H9 (cell line): ENCODE results near the gene MRPS17. TPM values are rescaled to one million over a fixed set of nuclear protein-coding genes. Genes with fewer than 3 reads are reported as not detected.

ENCODE experiments used
- DNase-seq: peaks from one replicate; pipeline ENCODE4 v3.0.0-alpha.2; 2017
- H2AFZ ChIP-seq: one replicate; pipeline ENCODE4 v1.6.1; 2013; ENCODE audit warnings: mild to moderate bottlenecking, low read length, control low read depth, moderate library complexity
- H2AK5ac ChIP-seq: 2 replicates; pipeline ENCODE4 v1.6.1; 2013; ENCODE audit warnings: low read length, control low read depth, mixed read lengths; ENCODE audit not compliant: insufficient read length
- H2BK120ac ChIP-seq: one replicate; pipeline ENCODE4 v1.6.1; 2013; ENCODE audit warnings: low read depth, mild to moderate bottlenecking, low read length, control low read depth, inconsistent platforms; ENCODE audit not compliant: poor library complexity, severe bottlenecking
- H2BK12ac ChIP-seq: 2 replicates; pipeline ENCODE4 v1.6.1; 2013; ENCODE audit warnings: low read length, control low read depth, mixed read lengths, low read depth; ENCODE audit not compliant: insufficient read length
- H2BK15ac ChIP-seq: 2 replicates; pipeline ENCODE4 v1.6.1; 2013; ENCODE audit warnings: low read depth, low read length, control low read depth
- H2BK20ac ChIP-seq: one replicate; pipeline ENCODE4 v1.6.1; 2013; ENCODE audit warnings: low read depth, mild to moderate bottlenecking, low read length, control low read depth, inconsistent platforms; ENCODE audit not compliant: poor library complexity, severe bottlenecking
- H2BK5ac ChIP-seq: 2 replicates; pipeline ENCODE4 v1.6.1; 2013; ENCODE audit warnings: low read length, control low read depth, mixed read lengths; ENCODE audit not compliant: insufficient read length
- H3K14ac ChIP-seq: 2 replicates; pipeline ENCODE4 v1.6.1; 2013; ENCODE audit warnings: low read length, control low read depth; ENCODE audit not compliant: insufficient read depth
- H3K18ac ChIP-seq: 2 replicates; pipeline ENCODE4 v1.6.1; 2013; ENCODE audit warnings: low read depth, mild to moderate bottlenecking, mixed read lengths, low read length, control low read depth; ENCODE audit not compliant: insufficient read length
- H3K23ac ChIP-seq: 2 replicates; pipeline ENCODE4 v1.6.1; 2013; ENCODE audit warnings: low read length, control low read depth, mixed read lengths, low read depth; ENCODE audit not compliant: insufficient read length
- H3K23me2 ChIP-seq: 2 replicates; pipeline ENCODE4 v1.6.1; 2013; ENCODE audit warnings: low read depth, mild to moderate bottlenecking, mixed read lengths, low read length, control low read depth; ENCODE audit not compliant: insufficient read length, poor library complexity, severe bottlenecking
- H3K27ac ChIP-seq: 2 replicates; pipeline ENCODE4 v1.5.1; 2013; ENCODE audit warnings: low read length, control low read depth, mixed read lengths, low read depth; ENCODE audit not compliant: insufficient read length
- H3K27me3 ChIP-seq: 2 replicates; pipeline ENCODE4 v1.6.1; 2013; ENCODE audit warnings: low read length, control low read depth, inconsistent platforms; ENCODE audit not compliant: insufficient read depth
- H3K4ac ChIP-seq: 2 replicates; pipeline ENCODE4 v1.6.1; 2013; ENCODE audit warnings: low read depth, mild to moderate bottlenecking, control low read depth, inconsistent platforms, low read length, moderate library complexity
- H3K4me1 ChIP-seq: 2 replicates; pipeline ENCODE4 v1.6.1; 2013; ENCODE audit warnings: low read length, control low read depth, inconsistent platforms; ENCODE audit not compliant: insufficient read depth
- H3K4me2 ChIP-seq: 2 replicates; pipeline ENCODE4 v1.6.1; 2013; ENCODE audit warnings: low read length, control low read depth, mixed read lengths; ENCODE audit not compliant: insufficient read length, insufficient read depth
- H3K56ac ChIP-seq: 2 replicates; pipeline ENCODE4 v1.6.1; 2013; ENCODE audit warnings: low read depth, mild to moderate bottlenecking, mixed read lengths, low read length, control low read depth; ENCODE audit not compliant: insufficient read length
- H3K79me1 ChIP-seq: 2 replicates; pipeline ENCODE4 v1.6.1; 2013; ENCODE audit warnings: low read depth, mild to moderate bottlenecking, moderate library complexity, low read length, control low read depth, inconsistent platforms; ENCODE audit not compliant: insufficient read depth, poor library complexity, severe bottlenecking
- H3K79me2 ChIP-seq: 2 replicates; pipeline ENCODE4 v1.6.1; 2013; ENCODE audit warnings: low read length, control low read depth, inconsistent platforms; ENCODE audit not compliant: insufficient read depth
- H3K9ac ChIP-seq: 2 replicates; pipeline ENCODE4 v1.6.1; 2013; ENCODE audit warnings: low read length, control low read depth, mixed read lengths; ENCODE audit not compliant: insufficient read length; ENCODE audit errors: extremely low read depth
- H3K9me3 ChIP-seq: one replicate; pipeline ENCODE4 v1.6.1; 2013; ENCODE audit warnings: low read depth, low read length, inconsistent platforms; ENCODE audit not compliant: control insufficient read depth
- H3T11ph ChIP-seq: one replicate; pipeline ENCODE4 v1.6.1; 2013; ENCODE audit warnings: mild to moderate bottlenecking, low read length, control low read depth, inconsistent platforms
- H4K20me1 ChIP-seq: one replicate; pipeline ENCODE4 v1.6.1; 2013; ENCODE audit not compliant: control insufficient read depth, insufficient read length, insufficient read depth
- H4K5ac ChIP-seq: 2 replicates; pipeline ENCODE4 v1.6.1; 2013; ENCODE audit warnings: low read depth, mild to moderate bottlenecking, mixed read lengths, low read length, control low read depth; ENCODE audit not compliant: insufficient read length
- H4K8ac ChIP-seq: replicated peaks from 2 replicates; pipeline ENCODE4 v1.6.1; 2013; ENCODE audit warnings: low read length, control low read depth, mixed read lengths, low read depth; ENCODE audit not compliant: insufficient read length
- H4K91ac ChIP-seq: 2 replicates; pipeline ENCODE4 v1.6.1; 2013; ENCODE audit warnings: low read depth, mild to moderate bottlenecking, moderate library complexity, mixed read lengths, low read length, control low read depth; ENCODE audit not compliant: insufficient read length
- H3K27ac Mint-ChIP-seq, 3 experiments: 2 replicates in 2 of 3; 3 replicates in 1 of 3; pipeline ENCODE4 v1.8.0; 2020 to 2021; ENCODE audit warnings: mixed read lengths in 3 of 3, mild to moderate bottlenecking in 1 of 3, moderate library complexity in 1 of 3
- H3K27me3 Mint-ChIP-seq: 2 replicates; pipeline ENCODE4 v1.8.0; 2021; ENCODE audit warnings: low read depth, mild to moderate bottlenecking, moderate library complexity, mixed read lengths
- H3K36me3 Mint-ChIP-seq, 3 experiments: 2 replicates in 2 of 3; 3 replicates in 1 of 3; pipeline ENCODE4 v1.8.0; 2020 to 2021; ENCODE audit warnings: low read depth in 3 of 3, mixed read lengths in 3 of 3; ENCODE audit not compliant: insufficient read depth in 1 of 3
- H3K4me1 Mint-ChIP-seq, 2 experiments: 2 replicates each; pipeline ENCODE4 v1.8.0; 2020; ENCODE audit warnings: mixed read lengths in 2 of 2
- H3K4me3 Mint-ChIP-seq, 2 experiments: 2 replicates in 1 of 2; 3 replicates in 1 of 2; pipeline ENCODE4 v1.8.0; 2020 to 2021; ENCODE audit warnings: mild to moderate bottlenecking in 2 of 2, mixed read lengths in 2 of 2, moderate library complexity in 1 of 2
- H3K9me3 Mint-ChIP-seq, 2 experiments: 2 replicates in 1 of 2; 3 replicates in 1 of 2; pipeline ENCODE4 v1.8.0; 2020; ENCODE audit warnings: mild to moderate bottlenecking in 2 of 2, mixed read lengths in 2 of 2, moderate library complexity in 1 of 2
- WGBS: extraction: QIAGEN DNeasy Blood & Tissue Kit; methylation state at CpG from one replicate; pipeline ENCODE4 v1.1.7; 2013; ENCODE audit warnings: missing lambda C conversion rate, low lambda C conversion rate, mixed read lengths; ENCODE audit not compliant: insufficient read length; ENCODE audit errors: extremely low coverage; 5-methylcytosine and 5-hydroxymethylcytosine counted together
- total RNA-seq: library from RNA; stranded (reverse); gene quantifications from 2 replicates; pipeline ENCODE4 v1.2.1, GENCODE V29; 2021
- TF ChIP-seq, protein P1 (sequence below): fragments of 200-600 bp; sonication (generic); conservative IDR thresholded peaks from 3 replicates; pipeline ENCODE4 v1.8.0; 2021; ENCODE audit warnings: antibody characterized with exemption, mild to moderate bottlenecking

MRPS17 gene
- total RNA-seq, 1 experiment from 2014 or later = 28.0 TPM

DNA sequence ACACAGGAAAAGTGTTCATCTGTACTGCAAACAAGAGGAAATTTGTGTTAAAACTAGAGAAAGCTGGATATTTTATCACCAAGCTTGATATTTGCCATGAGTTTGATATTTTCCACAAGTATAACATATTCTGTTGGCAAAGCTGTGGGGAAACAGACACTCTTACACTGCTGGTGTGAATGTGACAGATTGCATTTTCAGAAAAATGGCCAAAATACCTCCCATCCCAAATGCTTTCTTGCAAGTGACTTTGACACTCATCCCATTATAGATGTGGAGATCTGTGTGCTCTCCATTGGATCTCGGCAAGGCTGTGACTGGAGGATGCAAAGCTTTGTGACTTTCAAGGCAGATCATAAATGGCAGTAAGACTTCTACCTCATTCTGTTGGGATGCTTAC, 33.9 kb upstream of the MRPS17 start:
- Histone ChIP-seq H3T11ph (no peak overlapping the region), H3K9ac (no peak overlapping the region), H3K27ac (no peak overlapping the region), H4K8ac (no peak overlapping the region), H2BK12ac (no peak overlapping the region), H3K4ac (no peak overlapping the region), H3K79me2 (no peaks in the 10 kb centered on the region), H3K23ac (no peak overlapping the region), H3K18ac (no peak overlapping the region), H3K4me1 (no peaks in the 10 kb centered on the region), H3K56ac (no peak overlapping the region), H2AFZ (no peak overlapping the region), H3K4me2 (no peak overlapping the region), H2BK15ac (no peak overlapping the region), H2BK120ac (no peak overlapping the region), H3K79me1 (no peaks in the 10 kb centered on the region), H4K5ac (no peak overlapping the region), H2BK20ac (no peak overlapping the region), H2AK5ac (no peak overlapping the region), H2BK5ac (no peak overlapping the region), H3K14ac (no peak overlapping the region), H3K27me3 (no peaks in the 10 kb centered on the region), H3K9me3 (no peaks in the 10 kb centered on the region), H4K20me1 (no peaks in the 10 kb centered on the region), H4K91ac (no peak overlapping the region), H3K23me2 (no peaks in the 10 kb centered on the region)
- no CpG with 5 or more reads among the region's 1 CpG for WGBS
- no peaks in the 10 kb centered on the region for H3K27me3 Mint-ChIP-seq
- DNase-seq = no peak
- TF ChIP-seq, protein P1, sequence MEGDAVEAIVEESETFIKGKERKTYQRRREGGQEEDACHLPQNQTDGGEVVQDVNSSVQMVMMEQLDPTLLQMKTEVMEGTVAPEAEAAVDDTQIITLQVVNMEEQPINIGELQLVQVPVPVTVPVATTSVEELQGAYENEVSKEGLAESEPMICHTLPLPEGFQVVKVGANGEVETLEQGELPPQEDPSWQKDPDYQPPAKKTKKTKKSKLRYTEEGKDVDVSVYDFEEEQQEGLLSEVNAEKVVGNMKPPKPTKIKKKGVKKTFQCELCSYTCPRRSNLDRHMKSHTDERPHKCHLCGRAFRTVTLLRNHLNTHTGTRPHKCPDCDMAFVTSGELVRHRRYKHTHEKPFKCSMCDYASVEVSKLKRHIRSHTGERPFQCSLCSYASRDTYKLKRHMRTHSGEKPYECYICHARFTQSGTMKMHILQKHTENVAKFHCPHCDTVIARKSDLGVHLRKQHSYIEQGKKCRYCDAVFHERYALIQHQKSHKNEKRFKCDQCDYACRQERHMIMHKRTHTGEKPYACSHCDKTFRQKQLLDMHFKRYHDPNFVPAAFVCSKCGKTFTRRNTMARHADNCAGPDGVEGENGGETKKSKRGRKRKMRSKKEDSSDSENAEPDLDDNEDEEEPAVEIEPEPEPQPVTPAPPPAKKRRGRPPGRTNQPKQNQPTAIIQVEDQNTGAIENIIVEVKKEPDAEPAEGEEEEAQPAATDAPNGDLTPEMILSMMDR = no peak
- peaks cover 0 to 22% (median 12%) of the 10 kb centered on the region in 3 experiments; a peak in 6 of 7 replicates for H3K36me3 Mint-ChIP-seq
- peaks cover 3 to 22% of the 10 kb centered on the region in 2 experiments; a peak in 3 of 5 replicates for H3K9me3 Mint-ChIP-seq
- H3K4me3 Mint-ChIP-seq = no peak overlapping the region
- H3K4me1 Mint-ChIP-seq = no peaks in the 10 kb centered on the region
- no peak overlapping the region for H3K27ac Mint-ChIP-seq
